ENCODE measurements around the gene CAMTA1. TPM values are rescaled to one million over a fixed set of nuclear protein-coding genes. Genes with fewer than 3 reads are reported as not detected.

CAMTA1 gene
- total RNA-seq, 1 donor from 2014 or later, result 77.6 TPM

GRCh38 chr1:7656557-7657215 lies 871.4 kb downstream of the CAMTA1 start:
- Histone ChIP-seq H3K9me3 (ENCODE audit: insufficient read depth, low read depth, low read length) (no peaks in the 10 kb centered on the region), H4K20me1 (ENCODE audit: insufficient read depth, low read length) (no peaks in the 10 kb centered on the region), H3K4me3 (ENCODE audit: insufficient read depth, low read depth, low read length) (no peak overlapping the region), H3K36me3 (ENCODE audit: insufficient read depth, low read length) (no peaks in the 10 kb centered on the region), H3K27me3 (ENCODE audit: insufficient read depth, low read length) (no peaks in the 10 kb centered on the region), H3K79me2 (ENCODE audit: insufficient read depth, low read length) (no peaks in the 10 kb centered on the region), H3K9ac (ENCODE audit: low read length) (no peak overlapping the region), H3K4me2 (ENCODE audit: low read length) (no peak overlapping the region), H2AFZ (ENCODE audit: low read depth, low read length) (no peak overlapping the region), H3K27ac (ENCODE audit: low read depth, low read length) (no peak overlapping the region), H3K4me1 (ENCODE audit: insufficient read depth, low read length) (no peaks in the 10 kb centered on the region)
- H3K36me3 Mint-ChIP-seq (ENCODE audit: low read depth, unreplicated experiment), result no peaks in the 10 kb centered on the region
- no peak for TF ChIP-seq EZH2 (IDR thresholded peaks at IDR 0.05; ENCODE audit: insufficient read depth, low read length)
- no peak for TF ChIP-seq CTCF (IDR thresholded peaks at IDR 0.05; ENCODE audit: insufficient read depth, low read depth, low read length)
- no peak overlapping the region for H3K4me3 Mint-ChIP-seq (ENCODE audit: unreplicated experiment)
- DNase-seq (ENCODE audit: low read depth), result no peak
- H3K27ac Mint-ChIP-seq (ENCODE audit: unreplicated experiment), result no peak overlapping the region
- H3K4me1 Mint-ChIP-seq (ENCODE audit: low read depth, unreplicated experiment), result no peaks in the 10 kb centered on the region
- FAIRE-seq, result no peak
- H3K9me3 Mint-ChIP-seq (ENCODE audit: unreplicated experiment), result no peaks in the 10 kb centered on the region
- H3K27me3 Mint-ChIP-seq (ENCODE audit: low read depth, unreplicated experiment), result peaks cover 17% of the 10 kb centered on the region

DNA sequence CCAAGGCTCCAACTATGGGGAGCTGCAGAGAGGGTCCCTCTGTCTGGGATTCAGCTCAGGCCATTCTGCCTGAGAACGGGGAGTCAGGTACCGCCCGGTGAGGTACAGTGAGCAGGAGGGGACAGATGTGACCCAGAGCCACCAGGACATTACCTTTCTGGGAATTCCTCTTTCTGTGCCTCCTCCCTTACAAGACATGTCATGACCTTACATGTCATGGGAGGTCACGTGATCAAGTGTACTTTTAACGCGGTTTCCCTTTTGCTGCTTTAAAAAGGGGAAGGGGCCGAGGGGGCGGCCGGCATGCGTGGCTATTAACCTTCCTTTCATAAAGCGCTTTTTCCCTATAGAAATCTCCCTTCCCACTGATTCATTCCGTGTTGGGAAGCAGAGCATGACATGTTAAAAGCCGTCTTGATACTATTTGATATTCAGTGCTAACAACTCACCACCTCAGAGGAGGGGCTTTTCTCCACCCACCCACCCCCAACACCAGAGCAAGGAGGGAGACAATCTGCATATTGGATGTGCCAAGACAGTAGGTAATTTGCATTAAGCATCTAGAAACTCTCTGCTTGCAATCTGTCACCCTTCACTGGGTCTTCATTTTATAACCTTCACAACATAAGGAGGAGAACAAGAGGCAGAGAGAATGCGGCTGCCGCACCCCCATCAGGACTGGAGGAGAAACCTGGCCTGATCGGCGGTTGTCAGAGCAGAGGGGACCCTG lies 872.2 kb downstream of the CAMTA1 start:
- no peaks in the 10 kb centered on the region for H3K4me1 Mint-ChIP-seq (ENCODE audit: low read depth, unreplicated experiment)
- no peaks in the 10 kb centered on the region for H3K4me1 ChIP-seq (ENCODE audit: insufficient read depth, low read length)
- no peaks in the 10 kb centered on the region for H3K27me3 ChIP-seq (ENCODE audit: insufficient read depth, low read length)
- no peak overlapping the region for H3K9ac ChIP-seq (ENCODE audit: low read length)
- H3K36me3 Mint-ChIP-seq (ENCODE audit: low read depth, unreplicated experiment), result no peaks in the 10 kb centered on the region
- no peak for FAIRE-seq
- DNase-seq (ENCODE audit: low read depth), result no peak
- no peak overlapping the region for H3K27ac Mint-ChIP-seq (ENCODE audit: unreplicated experiment)
- no peak overlapping the region for H3K4me2 ChIP-seq (ENCODE audit: low read length)
- H3K79me2 ChIP-seq (ENCODE audit: insufficient read depth, low read length), result no peaks in the 10 kb centered on the region
- H2AFZ ChIP-seq (ENCODE audit: low read depth, low read length), result no peak overlapping the region
- H3K9me3 ChIP-seq (ENCODE audit: insufficient read depth, low read depth, low read length), result no peaks in the 10 kb centered on the region
- peaks cover 19% of the 10 kb centered on the region for H3K27me3 Mint-ChIP-seq (ENCODE audit: low read depth, unreplicated experiment)
- no peak for TF ChIP-seq CTCF (IDR thresholded peaks at IDR 0.05; ENCODE audit: insufficient read depth, low read depth, low read length)
- no peak for TF ChIP-seq EZH2 (IDR thresholded peaks at IDR 0.05; ENCODE audit: insufficient read depth, low read length)
- H4K20me1 ChIP-seq (ENCODE audit: insufficient read depth, low read length), result no peaks in the 10 kb centered on the region
- H3K27ac ChIP-seq (ENCODE audit: low read depth, low read length), result no peak overlapping the region
- H3K36me3 ChIP-seq (ENCODE audit: insufficient read depth, low read length), result no peaks in the 10 kb centered on the region
- no peak overlapping the region for H3K4me3 Mint-ChIP-seq (ENCODE audit: unreplicated experiment)
- no peaks in the 10 kb centered on the region for H3K9me3 Mint-ChIP-seq (ENCODE audit: unreplicated experiment)
- no peak overlapping the region for H3K4me3 ChIP-seq (ENCODE audit: insufficient read depth, low read depth, low read length)

- no peaks in the 10 kb centered on the region for H4K20me1 ChIP-seq (ENCODE audit: insufficient read depth, low read length)
- H3K27me3 ChIP-seq (ENCODE audit: insufficient read depth, low read length), result no peaks in the 10 kb centered on the region
- H3K79me2 ChIP-seq (ENCODE audit: insufficient read depth, low read length), result no peaks in the 10 kb centered on the region
- no peak overlapping the region for H3K9ac ChIP-seq (ENCODE audit: low read length)
- no peaks in the 10 kb centered on the region for H3K9me3 ChIP-seq (ENCODE audit: insufficient read depth, low read depth, low read length)
- no peak overlapping the region for H2AFZ ChIP-seq (ENCODE audit: low read depth, low read length)
- H3K27ac ChIP-seq (ENCODE audit: low read depth, low read length), result no peak overlapping the region
- no peaks in the 10 kb centered on the region for H3K36me3 ChIP-seq (ENCODE audit: insufficient read depth, low read length)
- Mint-ChIP-seq H3K9me3 (ENCODE audit: unreplicated experiment) (no peaks in the 10 kb centered on the region), H3K27ac (ENCODE audit: unreplicated experiment) (no peak overlapping the region), H3K4me3 (ENCODE audit: unreplicated experiment) (no peak overlapping the region), H3K36me3 (ENCODE audit: low read depth, unreplicated experiment) (no peaks in the 10 kb centered on the region), H3K4me1 (ENCODE audit: low read depth, unreplicated experiment) (no peaks in the 10 kb centered on the region), H3K27me3 (ENCODE audit: low read depth, unreplicated experiment) (peaks cover 19% of the 10 kb centered on the region)
- DNase-seq (ENCODE audit: low read depth) (no peak), FAIRE-seq (no peak)
- H3K4me1 ChIP-seq (ENCODE audit: insufficient read depth, low read length), result no peaks in the 10 kb centered on the region
- H3K4me2 ChIP-seq (ENCODE audit: low read length), result no peak overlapping the region
- no peak overlapping the region for H3K4me3 ChIP-seq (ENCODE audit: insufficient read depth, low read depth, low read length)
- TF ChIP-seq EZH2 (IDR thresholded peaks at IDR 0.05; ENCODE audit: insufficient read depth, low read length) (no peak), CTCF (IDR thresholded peaks at IDR 0.05; ENCODE audit: insufficient read depth, low read depth, low read length) (no peak)
These were observed 872.8 kb downstream of the CAMTA1 start for GRCh38 chr1:7658099-7658498.

Data from astrocyte (in vitro differentiated cells and primary cell).